SJCRH30 (cell line): Measurements from ENCODE around the gene MAP3K9. TPM values are rescaled to one million over a fixed set of nuclear protein-coding genes. Genes with fewer than 3 reads are reported as not detected.
"Not testable (repeated sequence)": the region's sequence is repeated elsewhere in the genome, so short reads cannot be mapped to it uniquely, and the experiment has no call there.

Source experiments
- DNase-seq, 2 experiments: peaks; one replicate each; pipeline ENCODE4 v3.0.0-alpha.2; 2015 to 2020
- H3K27ac ChIP-seq: fragments of 250-450 bp; sonication (Bioruptor Pico); 2 replicates; pipeline ENCODE4 v1.5.1; 2020; ENCODE audit warnings: mild to moderate bottlenecking, moderate library complexity
- H3K27me3 ChIP-seq: fragments of 250-450 bp; sonication (Bioruptor Pico); 2 replicates; pipeline ENCODE4 v1.5.1; 2020; ENCODE audit warnings: mild to moderate bottlenecking, moderate library complexity
- H3K36me3 ChIP-seq: fragments of 250-450 bp; sonication (Bioruptor Pico); 2 replicates; pipeline ENCODE4 v1.5.1; 2020; ENCODE audit warnings: mild to moderate bottlenecking, moderate library complexity
- H3K4me1 ChIP-seq: fragments of 250-450 bp; sonication (Bioruptor Pico); 2 replicates; pipeline ENCODE4 v1.5.1; 2020; ENCODE audit warnings: mild to moderate bottlenecking, moderate library complexity
- H3K4me3 ChIP-seq: fragments of 250-450 bp; sonication (Bioruptor Pico); 2 replicates; pipeline ENCODE4 v1.5.1; 2020; ENCODE audit warnings: mild to moderate bottlenecking, moderate library complexity
- H3K9me3 ChIP-seq: fragments of 250-450 bp; sonication (Bioruptor Pico); replicated peaks from 2 replicates; pipeline ENCODE4 v1.5.1; 2020; ENCODE audit warnings: mild to moderate bottlenecking, moderate library complexity
- total RNA-seq: library from RNA; depleted of rRNA; stranded (reverse); fragments of >200 nt; shearing (Covaris generic); gene quantifications from 2 replicates; pipeline ENCODE4 v1.2.3, GENCODE V29; 2014

The MAP3K9 gene
- total RNA-seq, 1 experiment from 2014 or later, result 7.3 TPM

- no peaks in the 10 kb centered on the region for H3K36me3 ChIP-seq
- peaks cover 8% of the 10 kb centered on the region for H3K4me1 ChIP-seq
- H3K27ac ChIP-seq, result no peak overlapping the region
- no peaks in the 10 kb centered on the region for H3K27me3 ChIP-seq
- no peaks in the 10 kb centered on the region for H3K9me3 ChIP-seq
- DNase-seq, result peak; percentile 50 to 86
- no peak overlapping the region for H3K4me3 ChIP-seq
Observed at GRCh38 chr14:70714055-70714550, 95.2 kb downstream of the MAP3K9 start.

GRCh38 chr14:70713511-70713916 is 95.8 kb downstream of the MAP3K9 start:
- no peaks in the 10 kb centered on the region for H3K27me3 ChIP-seq
- H3K27ac ChIP-seq, result no peak overlapping the region
- no peaks in the 10 kb centered on the region for H3K9me3 ChIP-seq
- peak in 1 of 2 experiments; percentile 5 for DNase-seq
- H3K4me3 ChIP-seq, result no peak overlapping the region
- H3K4me1 ChIP-seq, result peaks cover 8% of the 10 kb centered on the region
- no peaks in the 10 kb centered on the region for H3K36me3 ChIP-seq

DNA sequence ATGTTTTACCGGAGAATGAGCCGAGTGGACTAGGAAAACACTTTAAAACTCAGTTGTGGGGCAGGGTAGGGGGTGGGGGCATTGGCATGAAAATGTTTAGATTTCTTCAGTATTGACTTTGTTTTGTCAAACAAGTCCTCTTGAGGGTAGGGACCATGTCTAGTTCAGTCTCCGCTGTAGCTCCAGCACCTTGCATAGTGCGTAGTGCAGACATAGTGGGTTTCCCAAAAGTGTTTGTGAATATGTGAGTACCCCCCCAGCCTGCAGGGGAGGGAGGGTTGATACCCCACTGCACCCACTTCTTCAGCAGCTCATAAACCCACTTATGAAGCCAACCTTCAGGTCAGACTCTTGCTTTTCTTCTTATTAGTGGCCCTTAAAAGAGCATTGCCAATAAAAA is 96.2 kb downstream of the MAP3K9 start:
- Histone ChIP-seq H3K9me3 (no peaks in the 10 kb centered on the region), H3K36me3 (no peaks in the 10 kb centered on the region), H3K4me3 (no peak overlapping the region), H3K4me1 (peaks cover 8% of the 10 kb centered on the region), H3K27ac (no peak overlapping the region), H3K27me3 (no peaks in the 10 kb centered on the region)
- DNase-seq, result no peak

GRCh38 chr14:70711451-70711850 is 97.9 kb downstream of the MAP3K9 start:
- no peaks in the 10 kb centered on the region for H3K27me3 ChIP-seq
- H3K36me3 ChIP-seq, result no peaks in the 10 kb centered on the region
- H3K4me1 ChIP-seq, result peaks cover 6% of the 10 kb centered on the region
- no peak for DNase-seq
- no peaks in the 10 kb centered on the region for H3K9me3 ChIP-seq
- H3K27ac ChIP-seq, result no peak overlapping the region
- no peak overlapping the region for H3K4me3 ChIP-seq

DNA sequence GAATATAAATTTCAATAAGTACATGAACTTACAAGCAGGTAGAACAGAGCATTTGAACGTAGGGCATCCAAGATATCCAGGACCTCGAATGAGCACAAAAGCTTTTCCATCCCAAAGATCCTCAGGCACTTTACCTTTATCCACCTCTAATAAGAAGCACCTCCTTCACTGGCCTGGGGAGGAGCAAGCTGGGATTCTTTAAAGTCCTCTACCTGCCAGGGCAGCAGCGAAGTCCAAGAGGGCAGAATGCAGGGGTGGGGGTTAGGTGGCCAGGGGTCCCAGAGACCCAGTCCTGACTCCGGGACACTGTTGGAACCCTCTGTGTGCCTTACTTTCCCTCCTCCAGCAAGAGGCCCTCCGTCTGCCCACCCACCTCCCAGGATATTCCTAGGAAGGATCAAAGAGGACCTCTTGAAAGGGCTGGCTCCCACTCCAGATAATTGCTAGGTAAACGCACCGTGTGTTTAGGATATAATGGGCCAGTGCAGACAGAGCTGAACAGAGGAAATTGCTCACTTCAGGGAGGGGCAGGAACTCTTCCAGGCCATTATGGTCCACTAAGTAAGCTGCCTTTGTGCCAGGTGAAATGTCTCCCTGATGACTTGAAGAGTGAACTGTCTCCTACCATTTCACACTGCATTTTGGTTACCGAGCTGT is 99.5 kb downstream of the MAP3K9 start:
- H3K27ac ChIP-seq, result no peak overlapping the region
- no peaks in the 10 kb centered on the region for H3K36me3 ChIP-seq
- 0 out of 2 replicates have a peak, but pooled peaks cover 5% of the 10 kb centered on the region for H3K4me1 ChIP-seq
- no peaks in the 10 kb centered on the region for H3K9me3 ChIP-seq
- H3K27me3 ChIP-seq, result no peaks in the 10 kb centered on the region
- no peak overlapping the region for H3K4me3 ChIP-seq
- no peak for DNase-seq

GRCh38 chr14:70708717-70709570 is 100.4 kb downstream of the MAP3K9 start:
- Histone ChIP-seq H3K27ac (no peak overlapping the region), H3K27me3 (no peaks in the 10 kb centered on the region), H3K4me3 (no peak overlapping the region), H3K36me3 (no peaks in the 10 kb centered on the region), H3K4me1 (0 out of 2 replicates have a peak, but pooled peaks cover 5% of the 10 kb centered on the region), H3K9me3 (no peaks in the 10 kb centered on the region)
- no peak for DNase-seq

GRCh38 chr14:70707138-70708038 is 101.9 kb downstream of the MAP3K9 start:
- H3K27me3 ChIP-seq, result no peaks in the 10 kb centered on the region
- DNase-seq, result peak; percentile 30
- H3K27ac ChIP-seq, result no peak overlapping the region
- H3K4me1 ChIP-seq, result 0 out of 2 replicates have a peak, but pooled peaks cover 5% of the 10 kb centered on the region
- H3K36me3 ChIP-seq, result no peaks in the 10 kb centered on the region
- no peak overlapping the region for H3K4me3 ChIP-seq
- no peaks in the 10 kb centered on the region for H3K9me3 ChIP-seq

- no peak for DNase-seq
- H3K27ac ChIP-seq, result no peak overlapping the region
- no peaks in the 10 kb centered on the region for H3K27me3 ChIP-seq
- no peak overlapping the region for H3K4me3 ChIP-seq
- H3K9me3 ChIP-seq, result no peaks in the 10 kb centered on the region
- 0 out of 2 replicates have a peak, but pooled peaks cover 5% of the 10 kb centered on the region for H3K4me1 ChIP-seq
- H3K36me3 ChIP-seq, result no peaks in the 10 kb centered on the region
Observed at GRCh38 chr14:70706177-70706576, 103.1 kb downstream of the MAP3K9 start.

- no peak overlapping the region for H3K27ac ChIP-seq
- H3K4me3 ChIP-seq, result no peak overlapping the region
- 0 out of 2 replicates have a peak, but pooled peaks cover 5% of the 10 kb centered on the region for H3K4me1 ChIP-seq
- no peaks in the 10 kb centered on the region for H3K9me3 ChIP-seq
- no peaks in the 10 kb centered on the region for H3K36me3 ChIP-seq
- no peak for DNase-seq
- H3K27me3 ChIP-seq, result no peaks in the 10 kb centered on the region
Observed at GRCh38 chr14:70704960-70705359, 104.4 kb downstream of the MAP3K9 start.

DNA sequence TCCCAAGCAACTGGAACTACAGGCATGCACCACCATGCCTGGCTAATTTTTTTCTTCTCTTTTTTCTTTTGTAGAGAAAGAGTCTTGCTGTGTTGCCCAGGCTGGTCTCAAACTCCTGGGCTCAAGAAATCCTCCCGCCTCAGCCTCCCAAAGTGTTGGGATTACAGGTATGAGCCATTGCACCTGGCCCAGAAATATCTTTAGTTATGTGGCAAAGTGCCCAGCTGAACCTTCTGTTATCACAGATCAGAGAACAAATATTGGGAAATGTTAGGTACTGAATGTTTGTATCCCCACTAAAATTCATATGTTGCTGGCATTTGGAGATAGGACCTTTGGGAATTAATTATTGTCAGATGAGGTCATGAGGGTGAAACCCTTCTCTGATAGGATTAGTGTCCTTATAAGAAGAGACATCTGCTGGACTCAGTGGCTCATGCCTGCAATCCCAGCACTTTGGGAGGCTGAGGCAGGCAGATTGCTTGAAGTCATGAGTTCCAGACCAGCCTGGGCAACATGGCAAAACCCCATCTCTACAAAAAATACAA is 105.6 kb downstream of the MAP3K9 start:
- H3K27ac ChIP-seq, H3K4me3 ChIP-seq, H3K4me1 ChIP-seq, H3K9me3 ChIP-seq, H3K27me3 ChIP-seq, H3K36me3 ChIP-seq, DNase-seq: not testable (repeated sequence)

DNA sequence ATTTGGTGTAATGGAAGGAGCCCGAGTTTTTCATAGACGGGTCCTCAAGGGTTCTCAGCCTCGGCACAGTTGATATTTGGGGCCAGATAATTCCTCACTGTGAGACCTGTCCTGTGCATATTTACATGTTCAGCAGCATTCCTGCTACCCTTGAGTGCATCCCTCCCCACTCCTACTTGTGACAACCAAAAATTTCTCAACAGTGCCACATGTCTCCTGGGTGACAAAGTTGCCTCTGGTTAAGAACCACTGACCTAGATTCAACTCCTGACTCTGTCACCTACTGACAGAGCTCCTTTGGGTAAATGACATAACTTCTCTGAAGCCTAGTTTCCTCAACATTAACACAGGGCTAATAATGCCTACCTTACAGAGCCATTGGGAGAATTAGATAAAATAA is 107.2 kb downstream of the MAP3K9 start:
- no peak for DNase-seq
- Histone ChIP-seq H3K9me3 (no peaks in the 10 kb centered on the region), H3K27me3 (no peaks in the 10 kb centered on the region), H3K4me1 (0 out of 2 replicates have a peak, but pooled peaks cover 5% of the 10 kb centered on the region), H3K36me3 (no peaks in the 10 kb centered on the region), H3K27ac (no peak overlapping the region), H3K4me3 (no peak overlapping the region)

DNA sequence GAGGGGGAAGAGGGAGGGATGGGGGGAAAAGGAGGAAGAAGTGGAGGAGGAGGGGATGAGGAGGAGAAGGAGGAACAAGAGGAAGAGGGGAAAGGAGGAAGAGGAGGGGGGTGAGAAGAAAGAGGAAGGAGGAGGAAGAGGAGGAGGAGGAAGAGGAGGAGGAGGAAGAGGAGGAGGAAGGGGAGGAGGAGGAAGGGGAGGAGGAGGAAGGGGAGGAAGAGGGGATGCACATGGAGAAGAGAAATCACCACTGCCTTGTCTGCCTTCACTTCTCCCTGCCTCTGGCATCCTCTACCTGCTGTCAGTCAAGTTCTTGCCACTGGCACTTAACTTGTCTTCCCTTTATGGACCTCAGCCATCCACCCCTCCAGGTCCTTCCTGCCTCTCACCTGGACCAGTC is 107.7 kb downstream of the MAP3K9 start:
- DNase-seq, result no peak
- Histone ChIP-seq H3K27me3 (no peaks in the 10 kb centered on the region), H3K9me3 (no peaks in the 10 kb centered on the region), H3K27ac (no peak overlapping the region), H3K4me3 (no peak overlapping the region), H3K4me1 (no peaks in the 10 kb centered on the region), H3K36me3 (no peaks in the 10 kb centered on the region)

GRCh38 chr14:70700955-70701585 is 108.2 kb downstream of the MAP3K9 start:
- H3K4me1 ChIP-seq, result no peaks in the 10 kb centered on the region
- H3K27ac ChIP-seq, result no peak overlapping the region
- H3K4me3 ChIP-seq, result no peak overlapping the region
- H3K27me3 ChIP-seq, result no peaks in the 10 kb centered on the region
- H3K36me3 ChIP-seq, result no peaks in the 10 kb centered on the region
- no peak for DNase-seq
- no peaks in the 10 kb centered on the region for H3K9me3 ChIP-seq

GRCh38 chr14:70699646-70700045 is 109.7 kb downstream of the MAP3K9 start:
- Histone ChIP-seq H3K27ac (no peak overlapping the region), H3K4me3 (no peak overlapping the region), H3K4me1 (no peaks in the 10 kb centered on the region), H3K36me3 (no peaks in the 10 kb centered on the region), H3K9me3 (no peaks in the 10 kb centered on the region), H3K27me3 (no peaks in the 10 kb centered on the region)
- DNase-seq, result no peak
